HEK293T (cell line): ENCODE data around the gene TAS2R60.

ENCODE experiments used
- CTBP1 ChIP-seq: fragments of 450-650 bp; IDR thresholded peaks from 2 replicates; pipeline ENCODE4 v1.6.1; 2016; ENCODE audit warnings: borderline replicate concordance
- FOXM1 ChIP-seq: fragments of 450-650 bp; IDR thresholded peaks from 2 replicates; pipeline ENCODE4 v1.6.1; 2017; ENCODE audit warnings: mild to moderate bottlenecking, borderline replicate concordance
- HDGF ChIP-seq: fragments of 450-650 bp; IDR thresholded peaks from 2 replicates; pipeline ENCODE4 v1.6.1; 2017; ENCODE audit warnings: antibody characterized with exemption, borderline replicate concordance
- L3MBTL2 ChIP-seq: fragments of 450-650 bp; conservative IDR thresholded peaks from 2 replicates; pipeline ENCODE4 v1.6.1; 2016; ENCODE audit warnings: mild to moderate bottlenecking
- TARDBP ChIP-seq: fragments of 450-650 bp; IDR thresholded peaks from 2 replicates; pipeline ENCODE4 v1.6.1; 2016
- ZNF384 ChIP-seq: fragments of 450-650 bp; IDR thresholded peaks from 2 replicates; pipeline ENCODE4 v1.6.1; 2016

GRCh38 chr7:143454091-143454680, 10.9 kb downstream of the TAS2R60 start:
- TF ChIP-seq CTBP1 (no peak), L3MBTL2 (no peak), ZNF384 (no peak), TARDBP (no peak), FOXM1 (no peak), HDGF (no peak)
